Muscle of arm (tissue), 12 donors: ENCODE results near the gene ETV7. TPM values are rescaled to one million over a fixed set of nuclear protein-coding genes. Genes with fewer than 3 reads are reported as not detected.

Experiments used
- DNase-seq: peaks from one replicate; pipeline ENCODE4 v3.0.0-alpha.2; 2013
- polyA plus RNA-seq, 12 donors: library from polyadenylated mRNA; unstranded; fragments of 120-200 nt; gene quantifications; one replicate each; pipeline ENCODE4 v1.2.1, GENCODE V29; 2013; ENCODE audit not compliant: insufficient read length in 12 of 12

The ETV7 gene
- polyA plus RNA-seq, 12 donors = 0.14 to 0.44 (median 0.16) TPM; not detected in 7

DNA sequence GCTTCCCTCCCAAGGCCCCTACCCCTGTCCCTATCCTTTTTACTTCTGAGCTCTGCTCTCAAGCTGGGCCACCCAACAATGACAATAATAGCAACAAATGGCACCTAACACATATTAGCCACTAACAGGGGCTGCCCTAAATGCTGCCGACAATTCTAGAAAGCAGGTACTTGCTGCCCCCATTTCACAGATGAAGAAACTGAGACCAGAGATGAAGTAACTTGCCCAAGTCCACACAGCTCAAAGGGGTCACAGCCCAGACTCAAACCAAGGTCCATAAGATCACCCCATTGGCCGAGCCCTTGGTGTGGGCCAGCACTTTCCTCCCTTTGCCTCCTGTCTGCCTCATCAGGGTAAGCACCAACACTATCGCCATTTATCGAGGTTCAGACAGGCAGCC lies 62.8 kb downstream of the ETV7 start:
- no peak for DNase-seq

DNA sequence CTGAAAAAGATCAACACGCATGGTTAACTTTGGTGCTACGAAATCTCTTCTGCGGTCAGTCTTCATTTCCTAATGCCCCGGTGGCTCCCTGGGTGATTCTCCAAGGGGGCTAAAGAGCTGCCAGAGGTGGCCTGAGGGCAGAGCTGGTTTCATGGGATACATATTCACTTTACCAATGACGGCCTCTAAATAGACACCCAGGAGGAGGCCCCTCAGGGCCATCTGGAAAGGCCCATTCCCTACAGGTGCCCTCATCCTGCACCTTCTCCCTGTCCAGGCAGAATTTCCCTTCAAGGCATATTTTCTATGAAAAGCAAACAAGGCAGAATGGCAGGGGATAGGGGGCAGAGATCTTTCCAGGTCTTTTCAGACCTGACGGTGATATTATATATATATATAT lies 63.3 kb downstream of the ETV7 start:
- DNase-seq = no peak

DNA sequence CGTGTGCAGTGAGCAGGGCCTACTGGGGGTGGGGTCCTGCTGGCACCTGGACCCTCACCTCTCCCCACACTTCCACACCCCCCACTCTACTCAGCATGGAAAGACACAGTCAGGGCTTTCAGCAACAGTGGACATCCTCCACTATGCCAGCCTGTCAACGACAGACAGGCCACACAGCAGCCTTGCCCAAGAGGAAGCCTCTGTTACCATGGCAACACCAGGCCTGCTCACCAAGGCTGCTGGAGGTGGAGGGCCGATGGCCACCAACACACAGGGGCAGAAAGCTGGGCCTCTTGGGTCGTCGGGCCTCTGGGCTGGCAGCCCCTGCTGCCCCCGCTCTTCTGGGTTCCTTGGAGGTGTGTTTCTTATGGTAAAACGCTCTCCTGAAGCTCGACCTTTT lies 64.4 kb downstream of the ETV7 start:
- no peak for DNase-seq

DNA sequence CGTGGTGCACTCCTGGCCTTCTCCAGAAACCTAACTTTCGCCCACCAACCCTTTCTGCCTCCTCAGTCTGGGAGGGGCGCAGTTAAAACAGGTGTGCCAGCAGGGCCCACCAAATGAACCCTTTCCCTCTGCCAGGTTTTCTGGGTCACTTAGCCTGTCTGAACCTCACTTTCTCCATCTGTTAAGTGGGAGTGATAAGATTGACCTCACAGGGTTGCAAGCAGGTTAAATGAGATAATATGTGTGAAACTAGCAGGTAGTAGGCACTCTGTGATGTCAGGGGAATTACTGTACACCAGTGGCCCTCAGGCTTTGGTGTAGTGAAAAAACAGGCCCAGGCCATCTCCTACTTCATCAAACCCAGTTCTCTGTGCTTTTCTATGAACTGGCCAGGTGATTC lies 64.9 kb downstream of the ETV7 start:
- no peak for DNase-seq

DNA sequence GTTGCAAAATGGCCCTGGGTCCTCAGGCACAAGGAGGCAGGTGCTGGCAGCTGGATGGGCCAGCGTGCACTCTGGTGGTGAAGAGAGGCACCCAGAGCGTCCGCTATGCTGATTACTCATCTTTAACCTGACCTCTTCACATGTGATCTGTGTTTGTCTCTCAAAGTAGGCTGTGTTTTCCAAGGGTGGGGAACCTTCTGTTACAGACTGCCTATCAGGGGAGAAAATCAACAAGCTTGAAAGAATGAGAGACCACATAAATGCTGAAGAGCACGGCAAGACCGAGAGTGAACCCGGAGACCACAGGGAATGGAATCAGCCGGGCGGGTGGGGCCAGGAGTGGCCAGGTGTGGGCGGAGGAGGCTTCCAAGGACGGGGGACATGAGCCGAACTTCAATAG lies 67.0 kb downstream of the ETV7 start:
- DNase-seq = no peak

DNA sequence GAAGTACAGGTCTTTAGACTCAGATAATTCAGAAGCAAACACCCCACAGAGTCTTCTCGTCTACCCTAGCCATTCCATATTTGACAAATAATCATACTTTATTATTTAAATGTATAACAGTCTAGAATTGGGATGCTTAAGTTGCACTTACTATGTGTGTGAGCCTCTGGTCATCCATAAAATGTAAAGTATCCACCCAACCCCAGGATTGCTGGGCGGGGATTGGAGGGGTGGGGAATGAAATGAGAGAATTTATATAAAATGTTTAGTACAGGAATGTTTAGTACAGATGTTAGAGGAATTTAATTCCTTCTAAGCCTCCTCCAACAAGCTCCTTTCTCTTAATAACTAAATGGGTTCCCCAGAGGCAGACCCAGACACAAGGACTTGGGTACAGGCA lies 67.6 kb downstream of the ETV7 start:
- no peak for DNase-seq

DNA sequence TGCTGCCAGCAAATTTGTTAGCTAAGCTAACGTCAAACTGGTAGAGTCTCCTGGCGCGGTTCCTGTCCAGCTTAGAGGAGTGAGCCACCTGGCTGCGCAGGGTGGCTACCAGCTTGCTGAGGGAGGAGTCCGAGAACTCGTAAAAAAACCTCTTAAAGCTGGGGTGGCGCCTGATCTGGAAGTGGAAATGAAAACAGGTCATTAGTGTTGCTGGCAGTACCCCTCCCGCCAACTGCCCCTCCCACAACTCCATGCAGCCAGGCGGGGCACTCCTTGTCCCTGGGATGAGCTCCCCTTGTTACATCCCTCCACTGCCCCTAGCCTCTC lies 68.1 kb downstream of the ETV7 start:
- no peak for DNase-seq

DNA sequence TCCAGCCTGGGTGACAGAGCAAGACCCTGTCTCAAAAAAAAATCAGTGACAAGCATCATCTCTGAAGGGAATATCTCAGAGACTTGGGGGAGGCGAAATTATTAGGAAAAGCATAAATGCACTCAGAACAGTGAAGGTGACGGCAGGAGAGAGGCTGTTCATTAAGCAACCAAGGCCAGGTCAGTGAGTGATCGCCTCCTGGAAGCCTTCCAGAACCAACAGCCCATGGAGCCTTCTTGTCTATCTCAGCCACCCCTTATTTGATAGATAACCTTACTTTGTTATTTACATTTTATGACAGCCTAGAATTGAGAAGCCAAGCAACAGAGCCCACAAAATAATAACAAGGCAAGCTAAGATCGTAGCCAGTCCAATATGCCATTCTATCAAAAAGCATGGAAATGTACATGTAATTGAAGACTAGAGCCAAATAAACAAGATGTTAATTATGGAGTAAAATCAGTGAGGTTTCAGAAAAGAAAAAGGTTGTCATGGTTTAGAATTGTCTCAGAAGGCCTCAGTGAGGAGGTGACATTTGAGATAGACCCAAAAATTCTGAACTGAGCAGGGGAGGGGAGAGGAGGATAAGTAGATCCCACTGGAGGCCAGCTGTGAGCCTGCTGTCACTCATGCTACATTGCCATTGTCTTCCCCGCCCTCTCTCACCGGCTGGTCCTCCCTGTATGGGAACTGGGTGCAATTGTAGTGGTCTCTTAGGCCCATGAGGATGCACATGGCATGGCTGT lies 68.6 kb downstream of the ETV7 start:
- no peak for DNase-seq

DNA sequence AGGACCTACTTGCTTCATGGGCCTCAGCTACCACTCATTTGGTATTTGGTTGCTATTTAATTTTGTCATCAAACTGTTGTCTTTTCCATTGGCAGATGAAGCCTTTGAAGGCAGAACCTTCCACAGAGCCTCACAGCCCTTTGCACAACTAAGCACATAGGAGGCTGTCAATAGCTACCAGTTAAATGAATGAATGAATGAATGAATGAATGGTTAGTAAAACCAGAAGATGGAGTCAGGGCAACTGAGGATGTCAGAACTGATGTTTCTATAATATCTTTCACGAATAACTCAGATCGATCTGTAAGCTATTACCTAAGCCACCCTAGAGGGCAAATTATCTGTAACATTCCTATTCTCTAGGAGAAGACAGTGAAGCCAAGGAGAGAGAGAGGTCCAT lies 69.8 kb downstream of the ETV7 start:
- DNase-seq = no peak

Other genes with a start within 250 kb of the ETV7 start
- gene BRPF3, start 190.9 kb downstream of the ETV7 start, polyA plus RNA-seq = 10 to 100 TPM in 11 of 12 donors, not detected in 1; 21.2 to 63.5 (median 26.1) TPM
- 1 to 10 TPM in 2 of 12 donors, under 1 TPM in 4, not detected in 6; 0.05 to 2.6 (median 0.28) TPM for gene PNPLA1, start 117.6 kb downstream of the ETV7 start, polyA plus RNA-seq
- under 1 TPM in 10 of 12 donors, not detected in 2; 0.05 to 0.17 (median 0.09) TPM for gene BNIP5, start 50.8 kb downstream of the ETV7 start, polyA plus RNA-seq
- under 1 TPM in 8 of 12 donors, not detected in 4; 0.11 to 0.29 (median 0.18) TPM for gene PXT1, start 55.2 kb upstream of the ETV7 start, polyA plus RNA-seq
- gene KCTD20, start 55.3 kb upstream of the ETV7 start, polyA plus RNA-seq = 10 to 100 TPM in 11 of 12 donors, not detected in 1; 43.3 to 84.7 (median 51.9) TPM
- gene STK38, start 159.8 kb upstream of the ETV7 start, polyA plus RNA-seq = 10 to 100 TPM in 11 of 12 donors, not detected in 1; 22.0 to 44.5 (median 33.0) TPM
- gene SRSF3, start 206.7 kb upstream of the ETV7 start, polyA plus RNA-seq = 100 to 1,000 TPM; 176 to 394 (median 301) TPM